NCI-H774 (cell line): ENCODE data around the gene CFAP299.

Experiments used
- DNase-seq: peaks from one replicate; lab custom pipeline; 2025; lab: John Stamatoyannopoulos, UW

The CFAP299 gene

DNA sequence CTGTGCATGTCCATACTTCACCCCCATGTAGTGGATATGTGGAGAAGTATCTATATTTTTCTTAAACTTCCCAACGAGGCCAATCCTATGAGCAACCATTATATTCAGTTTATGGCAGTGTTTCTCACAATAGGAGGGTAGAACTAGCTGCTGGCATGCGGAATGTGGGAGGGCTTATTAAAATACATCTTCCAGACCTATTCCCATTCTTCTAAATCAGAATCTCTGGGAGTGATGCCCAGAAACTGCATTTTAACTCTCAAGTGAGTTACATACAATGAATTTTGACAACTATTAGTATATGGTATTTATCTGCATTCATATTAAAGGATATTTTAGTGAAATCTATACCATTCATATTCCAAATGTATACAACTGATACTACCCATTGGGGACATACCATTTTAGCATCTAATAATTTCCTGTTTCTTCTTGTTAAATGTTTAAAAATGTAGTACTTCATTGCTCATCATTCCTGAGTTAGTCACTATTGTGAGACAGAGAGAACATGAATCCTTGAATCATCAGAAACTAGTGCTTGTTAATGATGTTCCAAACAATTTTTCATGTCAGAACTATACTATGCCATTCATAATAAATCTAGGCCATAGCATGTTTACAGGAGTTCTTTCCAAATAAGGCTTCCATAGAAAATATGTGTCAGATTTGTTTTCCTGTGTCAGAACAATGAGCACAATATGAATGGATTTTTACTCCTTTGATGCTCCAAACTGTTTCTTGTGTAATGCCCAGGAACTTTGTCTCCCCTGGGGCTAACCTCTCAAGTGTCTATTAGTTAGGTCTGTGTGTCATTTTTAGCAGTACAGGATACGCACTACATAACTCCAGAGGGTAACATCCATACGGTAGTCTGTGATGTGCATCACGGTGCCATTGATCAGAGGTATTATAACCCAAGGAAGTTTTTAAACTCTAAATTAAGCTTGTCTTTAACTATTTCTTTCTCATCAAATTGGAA lies 496.1 kb downstream of the CFAP299 start:
- no peak for DNase-seq

DNA sequence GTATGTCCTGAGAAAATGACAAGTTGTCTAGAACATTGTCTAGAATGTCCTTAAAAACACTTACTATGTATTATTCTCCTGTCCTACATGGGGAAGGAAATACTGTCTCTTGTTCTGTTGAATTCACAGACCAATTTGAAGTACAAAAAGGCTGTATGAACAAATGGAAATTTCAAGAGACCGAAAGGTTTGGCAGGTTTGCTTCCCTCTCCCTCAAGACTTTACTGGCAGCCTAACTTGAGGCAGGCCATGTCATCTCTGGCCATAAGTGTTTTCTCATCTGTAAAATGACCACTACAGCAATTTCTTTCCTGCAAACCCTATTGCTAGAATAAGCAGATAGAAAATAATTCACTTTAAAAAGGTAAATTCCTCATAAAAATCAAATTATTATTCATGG lies 503.8 kb downstream of the CFAP299 start:
- no peak for DNase-seq

DNA sequence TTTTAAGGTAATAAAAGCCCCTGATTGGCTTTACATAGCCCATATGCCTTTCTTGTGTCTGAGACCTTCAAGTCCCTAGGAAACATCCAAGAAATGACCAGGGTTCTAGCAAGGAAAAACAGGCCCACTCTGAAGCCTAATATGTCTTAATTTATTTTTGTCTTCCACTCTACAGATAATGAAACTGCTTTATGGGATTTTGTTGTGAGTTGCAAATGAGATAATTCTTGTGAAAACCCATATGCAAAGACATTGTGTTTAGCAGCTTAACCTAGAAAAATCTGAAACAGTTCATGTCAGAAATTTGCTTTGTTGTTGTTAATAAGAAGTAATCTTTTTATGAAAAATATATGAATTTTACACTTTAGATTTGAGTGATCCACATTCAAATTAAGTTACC lies 504.3 kb downstream of the CFAP299 start:
- no peak for DNase-seq

DNA sequence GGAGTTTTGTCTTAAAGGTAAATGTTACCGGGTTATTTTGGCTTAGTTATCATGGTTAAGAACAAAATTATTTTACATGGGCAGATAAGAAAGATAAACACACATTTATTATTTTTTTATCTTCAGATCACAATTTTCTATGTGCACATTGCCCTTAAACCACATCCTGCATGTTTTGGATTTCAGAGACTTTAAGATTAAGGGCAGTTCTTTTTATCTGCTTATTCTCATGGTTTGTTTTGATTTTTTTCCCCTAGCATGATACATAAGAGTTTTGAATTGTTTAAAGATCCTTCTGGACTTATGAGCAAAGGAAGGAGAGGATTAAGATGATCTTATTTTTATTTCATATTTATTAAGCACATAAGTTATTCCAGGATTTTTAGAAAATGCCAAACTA lies 504.9 kb downstream of the CFAP299 start:
- DNase-seq: no peak

DNA sequence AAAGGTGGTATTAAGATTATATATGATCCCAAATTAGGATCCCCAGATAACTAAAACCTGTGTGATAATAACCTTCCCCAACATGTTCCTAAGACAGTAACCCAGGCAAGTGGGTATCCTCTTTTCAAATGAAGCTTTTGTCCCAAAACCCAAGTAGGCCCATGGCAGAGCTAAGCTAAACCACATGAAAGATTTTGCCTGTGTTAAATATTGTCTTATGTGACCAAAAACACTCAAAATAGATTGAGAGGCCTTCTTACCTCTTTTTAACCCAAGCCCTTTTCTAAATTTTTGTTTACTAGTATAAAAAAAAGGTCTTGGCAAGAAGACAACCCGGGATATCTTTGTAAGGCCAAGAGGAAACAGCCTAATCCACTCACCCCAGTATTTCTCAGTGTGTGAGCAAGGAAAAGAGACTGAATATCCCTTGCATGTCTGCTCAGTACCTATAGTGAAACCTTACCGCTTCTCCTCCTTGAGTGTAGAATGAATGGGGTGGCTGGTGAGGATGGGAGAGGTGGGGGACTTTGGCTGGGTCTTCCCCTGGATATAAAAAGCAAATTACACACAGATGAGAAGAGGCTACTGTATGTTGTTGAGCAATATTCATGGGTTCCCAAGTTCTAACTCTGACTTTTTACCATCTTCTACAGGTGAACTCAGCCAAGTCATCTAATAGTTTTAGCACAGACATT lies 506.2 kb downstream of the CFAP299 start:
- no peak for DNase-seq

DNA sequence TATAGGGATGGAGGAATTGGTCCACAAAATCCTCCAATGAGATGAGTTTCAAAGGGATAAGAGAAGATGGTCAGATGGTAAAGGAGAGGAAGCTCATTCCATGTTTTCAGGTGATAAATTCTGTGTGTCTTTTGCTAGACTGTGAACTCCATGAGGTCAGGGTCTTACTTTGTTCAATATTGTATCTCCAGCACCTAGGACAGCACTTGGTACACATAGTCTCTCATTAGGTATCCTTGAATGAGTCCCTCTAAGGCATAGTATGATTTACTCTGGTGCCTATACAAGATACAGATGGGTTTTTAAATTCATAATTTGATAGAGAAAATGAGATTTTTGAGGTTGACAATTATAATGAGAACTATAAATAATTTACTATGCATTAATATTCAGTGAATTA lies 510.7 kb downstream of the CFAP299 start:
- no peak for DNase-seq

DNA sequence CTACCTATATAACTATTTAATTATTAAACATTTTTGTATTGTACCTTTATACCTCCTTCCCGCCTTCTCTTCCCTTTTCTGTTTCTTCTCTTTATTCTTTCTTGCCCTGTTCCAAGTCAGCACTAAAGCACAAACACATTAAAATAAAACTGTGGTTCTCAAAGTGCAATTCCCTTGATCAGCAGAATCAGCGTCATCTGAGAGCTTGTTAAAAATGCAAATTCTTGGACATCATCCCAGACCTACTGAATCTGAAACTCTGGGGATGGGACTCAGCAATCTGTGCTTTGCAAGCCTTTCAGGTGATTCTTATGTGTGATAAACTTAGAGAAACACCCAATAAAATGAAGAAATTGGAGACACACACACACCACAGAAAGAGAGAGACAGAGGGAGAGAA lies 516.5 kb downstream of the CFAP299 start:
- no peak for DNase-seq

DNA sequence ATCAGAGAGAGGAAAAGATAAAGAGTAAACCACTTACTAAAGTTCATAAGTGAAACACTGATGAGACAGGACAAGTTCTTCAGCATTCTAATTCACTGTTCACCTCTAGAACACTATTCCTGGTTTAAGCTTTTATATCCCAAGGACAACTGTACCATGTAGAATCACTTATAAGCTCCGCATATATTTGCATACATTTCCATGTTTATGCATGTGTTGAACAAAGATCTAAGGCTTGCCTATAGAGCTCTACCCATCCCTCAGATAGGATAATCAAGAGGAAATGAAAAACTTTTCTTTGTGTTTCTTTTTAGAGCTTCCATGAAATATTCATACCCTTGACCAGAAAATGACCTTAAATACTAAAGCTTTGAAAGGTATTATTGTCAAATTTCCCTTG lies 538.0 kb downstream of the CFAP299 start:
- DNase-seq: no peak

DNA sequence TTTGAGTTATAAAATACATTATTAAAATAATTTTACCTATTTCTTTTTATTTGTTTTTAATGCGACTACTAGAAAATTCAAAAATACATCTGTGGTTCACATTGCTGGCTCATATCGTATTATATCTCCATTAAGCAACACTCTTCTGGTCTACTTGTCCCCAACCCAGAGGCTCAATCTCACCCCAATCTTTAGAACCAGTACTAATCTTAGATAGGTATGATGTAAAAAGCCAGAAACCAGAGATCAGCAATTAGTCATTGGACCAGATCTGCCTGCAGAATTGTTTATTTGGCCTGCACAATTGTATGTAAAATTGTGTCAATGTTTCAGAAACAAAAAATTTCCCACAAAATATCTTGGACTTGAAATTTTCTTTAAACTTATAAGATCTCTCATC lies 539.4 kb downstream of the CFAP299 start:
- no peak for DNase-seq

DNA sequence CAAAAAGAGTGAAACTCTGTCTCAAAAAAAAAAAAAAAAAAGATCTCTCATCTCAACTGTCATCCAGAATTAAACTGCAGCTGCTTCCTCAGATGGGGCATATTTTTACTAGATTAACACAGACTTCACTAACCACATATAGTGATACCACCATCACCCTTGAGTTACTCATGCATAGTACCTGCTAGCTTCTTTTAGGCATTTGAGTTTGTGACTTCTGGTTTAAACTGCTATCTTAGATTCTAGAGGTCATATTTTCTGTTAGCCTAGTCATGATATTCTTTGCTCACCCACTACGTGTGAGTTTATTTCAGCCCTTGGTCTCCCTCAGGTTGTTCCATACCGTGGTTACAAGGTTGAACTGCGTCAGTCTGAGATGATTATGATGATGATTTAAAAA lies 540.1 kb downstream of the CFAP299 start:
- no peak for DNase-seq

DNA sequence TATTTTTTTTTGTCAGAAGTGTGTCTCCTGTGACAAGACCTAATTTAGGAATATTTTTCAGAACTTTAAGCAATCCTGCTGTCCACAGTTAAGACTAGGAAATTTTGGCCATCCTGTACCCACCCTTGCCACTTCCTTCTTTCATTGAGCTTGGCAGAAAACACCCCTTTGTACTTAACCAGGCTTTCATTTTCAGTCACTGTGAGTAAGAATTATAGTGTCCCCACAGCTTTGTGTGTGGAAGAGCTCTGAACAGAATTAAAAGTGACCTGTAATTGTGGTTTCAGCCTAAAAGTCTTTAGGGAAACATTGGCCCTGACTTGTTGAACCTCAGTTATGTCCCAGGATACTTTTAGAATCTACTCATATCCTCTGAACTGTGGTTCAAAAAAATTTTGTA lies 541.3 kb downstream of the CFAP299 start:
- no peak for DNase-seq

DNA sequence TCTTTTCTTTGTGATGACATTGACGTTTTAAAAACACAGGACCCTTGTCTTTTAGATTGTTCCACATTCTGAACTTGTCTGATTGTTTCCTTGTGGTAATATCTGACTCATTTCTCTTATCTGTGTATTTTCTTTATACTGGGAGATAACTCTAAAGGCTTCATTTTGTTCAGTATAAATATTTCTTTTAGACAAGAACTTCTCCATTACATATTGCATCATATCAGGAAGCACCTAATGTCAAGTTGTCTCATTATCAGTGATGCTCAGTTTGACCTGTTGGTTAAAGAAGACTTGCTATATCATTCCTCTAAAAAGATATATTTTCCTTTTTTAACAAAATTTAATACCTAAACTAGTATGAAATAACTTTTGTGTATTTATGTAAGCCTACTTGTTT lies 542.7 kb downstream of the CFAP299 start:
- no peak for DNase-seq

DNA sequence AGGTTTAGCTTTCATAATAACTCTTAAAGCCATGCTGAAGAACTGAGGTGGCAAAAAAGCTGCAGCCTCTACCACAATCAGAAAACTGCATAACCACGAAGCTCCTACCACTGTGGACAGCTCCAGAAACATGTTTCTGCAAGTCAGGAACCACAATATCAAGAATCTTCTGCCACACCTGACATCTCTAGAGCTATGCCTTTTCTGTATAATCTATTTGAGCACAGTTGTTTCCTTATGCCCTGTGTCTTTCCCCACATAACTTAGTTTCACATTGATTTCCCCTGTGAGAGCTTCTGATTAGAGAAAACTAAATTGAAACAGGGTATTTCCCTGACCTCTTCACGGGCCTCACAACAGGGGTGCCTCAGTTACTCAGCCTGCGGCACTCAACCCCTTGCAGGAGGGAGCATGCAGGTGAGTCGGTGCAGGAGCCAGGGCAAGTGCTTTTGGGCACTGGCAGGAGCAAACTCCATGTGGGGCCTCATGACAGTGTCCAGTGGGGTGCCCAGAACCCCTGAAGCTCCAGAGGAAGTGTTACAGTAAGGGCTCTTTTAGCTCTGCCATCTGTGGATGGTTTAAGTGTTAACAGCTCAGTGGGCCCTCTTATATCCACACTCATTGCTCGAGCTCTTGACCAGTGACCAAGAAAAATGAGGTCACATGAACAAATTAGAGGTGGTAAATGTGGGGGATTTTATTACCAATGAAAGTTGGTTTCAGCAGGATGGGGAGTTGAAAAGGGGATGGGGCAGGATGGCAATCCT lies 562.2 kb downstream of the CFAP299 start:
- DNase-seq: no peak

DNA sequence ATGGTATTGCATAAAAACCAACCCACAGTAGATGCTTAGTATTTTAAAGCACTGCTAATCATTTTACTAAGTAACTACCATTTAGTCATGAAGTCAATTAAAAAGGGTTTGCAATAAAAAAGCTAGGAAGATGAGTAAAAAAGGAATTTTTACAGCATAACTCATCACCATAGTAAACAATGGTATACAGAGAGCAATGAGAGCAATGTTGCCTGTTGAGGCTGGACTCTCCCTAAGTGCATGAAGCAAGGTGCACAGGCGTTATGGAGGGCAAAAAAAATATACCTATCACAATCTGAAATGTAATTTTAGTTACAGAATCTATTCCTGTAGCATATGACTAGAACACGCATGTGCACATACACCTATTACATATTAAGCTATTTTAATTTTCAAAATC lies 565.4 kb downstream of the CFAP299 start:
- DNase-seq: no peak

DNA sequence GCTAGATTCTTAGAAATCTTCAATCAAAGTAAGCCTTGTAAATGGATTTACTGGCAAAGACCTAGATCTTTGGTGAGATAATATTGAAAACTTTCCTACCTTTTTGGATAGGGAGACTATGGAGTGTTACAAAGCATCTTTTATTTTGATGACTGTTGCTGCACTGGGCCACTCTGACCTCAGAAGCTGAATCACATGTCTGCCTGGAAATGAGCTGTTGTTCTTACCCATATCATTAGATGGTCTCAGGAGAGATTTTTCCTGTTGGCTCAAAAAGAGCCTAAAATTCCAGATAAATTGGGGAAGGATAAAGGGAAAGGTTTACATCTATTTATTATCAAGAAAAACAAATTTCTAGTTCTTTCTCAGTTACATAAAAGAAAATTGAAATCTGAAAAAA lies 567.5 kb downstream of the CFAP299 start:
- no peak for DNase-seq

DNA sequence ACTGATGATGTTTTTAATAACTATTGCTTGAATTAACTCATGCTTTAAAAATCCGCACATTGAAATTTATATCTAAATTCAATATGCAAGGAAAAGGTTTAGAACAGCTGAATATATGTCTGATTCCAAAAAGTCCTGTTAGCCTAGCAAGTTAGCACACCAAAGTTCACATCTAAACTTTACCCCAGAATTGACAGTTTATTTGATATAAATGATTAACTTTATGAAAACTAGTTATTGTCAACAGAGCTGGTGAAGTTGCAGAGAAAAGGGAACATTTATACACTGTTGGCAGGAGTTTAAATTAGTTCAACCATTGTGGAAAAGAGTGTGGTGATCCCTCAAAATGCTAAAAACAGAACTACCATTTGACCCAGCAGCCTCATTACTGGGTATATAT lies 574.4 kb downstream of the CFAP299 start:
- no peak for DNase-seq

DNA sequence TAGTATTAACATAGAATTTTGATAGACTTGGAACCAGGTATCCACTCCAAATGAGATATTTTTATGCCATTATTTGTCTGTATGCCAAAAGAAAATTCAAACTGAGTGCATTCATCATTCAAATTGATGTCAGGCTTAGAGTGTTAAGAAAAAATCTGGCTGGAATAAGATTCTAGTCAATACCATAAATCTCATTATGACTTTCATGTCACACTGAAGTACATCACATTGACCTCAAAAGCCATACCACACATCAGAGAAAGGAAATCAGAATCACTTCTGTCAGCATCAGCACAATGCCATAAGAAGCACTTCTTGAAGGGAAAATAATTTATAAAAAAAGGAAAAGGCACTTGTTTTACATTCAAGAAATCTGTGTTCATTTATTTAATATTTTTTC lies 575.9 kb downstream of the CFAP299 start:
- DNase-seq: no peak

DNA sequence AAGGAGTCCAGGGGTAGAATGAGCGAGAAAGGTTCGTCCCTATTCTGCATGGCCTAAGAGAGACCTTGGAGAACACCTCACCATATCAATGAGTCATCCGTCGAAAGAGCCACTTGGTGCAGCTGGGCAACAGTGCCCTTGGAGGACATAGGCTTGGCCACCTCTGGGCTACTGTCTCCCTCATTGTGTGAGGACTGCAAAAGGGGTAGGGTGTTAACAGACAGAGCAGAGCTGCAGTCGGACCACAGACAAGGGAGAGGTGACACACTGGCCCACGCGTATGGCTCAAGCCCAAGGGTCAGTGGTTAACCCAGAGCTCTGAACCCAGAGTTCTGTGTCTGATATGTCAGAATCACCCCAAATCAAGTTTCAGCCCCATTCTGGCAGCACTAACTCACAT lies 576.8 kb downstream of the CFAP299 start:
- DNase-seq: no peak

DNA sequence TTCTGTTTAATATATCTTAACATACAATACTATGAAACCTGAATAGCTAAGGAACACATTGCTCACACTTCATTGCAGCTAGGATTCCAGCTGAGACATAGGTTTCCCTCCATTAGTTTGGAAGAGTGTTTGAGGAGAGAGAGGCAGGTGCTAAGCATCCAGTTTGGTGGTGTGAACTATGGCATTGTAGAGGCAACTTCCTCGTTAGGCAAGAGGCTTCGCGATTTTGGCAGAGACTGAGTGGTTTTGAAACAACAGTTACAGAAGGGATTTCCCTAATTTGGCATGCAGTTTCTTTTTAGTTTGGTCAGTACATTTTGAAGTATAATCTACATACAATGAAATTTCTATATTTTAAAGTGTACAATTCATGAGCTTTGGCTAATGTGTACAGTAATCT lies 577.9 kb downstream of the CFAP299 start:
- DNase-seq: no peak

DNA sequence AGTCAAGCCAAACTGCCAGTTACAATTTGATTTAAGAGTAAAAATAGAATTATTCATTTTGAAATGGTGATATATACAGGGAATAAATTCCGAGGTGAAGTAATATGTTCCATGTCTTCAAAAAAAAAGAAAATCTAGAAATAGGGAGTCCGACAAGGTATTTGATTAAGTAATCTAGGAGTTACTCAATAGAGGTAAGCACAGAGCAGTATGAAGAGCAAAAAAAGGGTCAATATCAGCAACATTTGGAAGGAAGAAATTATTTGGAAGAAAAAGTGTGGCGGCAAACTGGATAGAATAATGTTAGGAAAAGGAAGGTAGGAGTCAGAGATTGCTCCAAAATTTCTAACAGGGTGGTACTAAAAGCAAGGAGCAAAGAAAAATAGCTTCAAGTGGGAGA lies 581.2 kb downstream of the CFAP299 start:
- no peak for DNase-seq

DNA sequence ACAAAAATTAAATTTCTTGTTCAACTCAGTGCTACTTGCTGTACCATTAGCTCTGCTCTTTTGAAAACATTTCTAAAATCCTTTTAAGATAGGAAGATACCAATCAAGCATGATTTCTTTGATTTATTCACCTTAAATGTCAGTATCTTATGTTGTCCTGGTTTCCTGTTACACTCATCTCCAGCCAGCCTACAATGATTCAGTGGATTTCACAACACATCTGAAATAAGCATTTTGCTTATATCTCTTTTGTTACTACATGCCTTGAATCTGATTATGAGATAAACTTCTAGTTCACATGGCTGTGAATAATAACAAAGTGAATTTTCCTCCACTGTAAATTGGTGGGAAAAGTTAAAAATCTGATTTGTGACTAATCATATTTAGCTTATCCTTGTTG lies 582.5 kb downstream of the CFAP299 start:
- no peak for DNase-seq

DNA sequence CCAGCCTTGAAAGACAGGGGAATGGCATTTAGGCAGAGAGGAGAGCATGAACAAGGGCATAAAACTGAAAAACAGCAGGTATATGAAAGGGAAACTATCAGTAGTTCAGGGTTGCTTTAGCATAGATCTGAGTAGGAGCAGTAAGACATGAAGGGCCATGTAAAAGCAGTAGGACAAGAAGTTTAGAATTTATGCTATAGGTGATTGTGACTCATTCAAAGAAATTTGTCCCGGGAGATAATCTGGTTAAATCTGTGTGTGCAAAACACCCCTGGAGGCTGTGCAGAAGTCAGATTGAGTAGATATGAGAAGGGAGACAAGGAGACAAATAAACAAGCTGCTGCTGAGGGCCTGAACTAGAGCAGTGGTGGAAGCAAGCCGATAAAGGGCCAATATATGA lies 585.9 kb downstream of the CFAP299 start:
- no peak for DNase-seq

DNA sequence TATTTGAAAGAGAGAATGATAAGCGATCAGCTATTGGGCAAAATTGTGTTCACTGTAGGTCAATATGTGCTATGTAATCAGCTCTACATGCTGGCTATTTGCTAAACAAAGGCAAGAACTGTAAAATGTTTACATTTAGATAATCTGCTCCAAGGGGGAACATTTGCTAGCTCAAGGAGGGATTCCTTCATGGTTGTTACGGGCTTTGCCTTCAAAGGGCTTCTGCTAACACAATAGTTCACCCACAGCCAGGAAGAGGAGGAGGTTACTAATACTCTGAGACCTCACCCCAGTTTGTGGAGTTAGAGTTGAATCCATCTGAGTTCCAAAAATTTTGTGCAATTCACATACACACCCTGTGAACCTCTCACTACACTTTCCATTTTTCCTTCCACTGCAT lies 587.4 kb downstream of the CFAP299 start:
- DNase-seq: no peak
